ENCODE data around the gene SH3RF1.

- TF ChIP-seq RAD21 (IDR thresholded peaks at IDR 0.05 in 1 of 2, conservative IDR thresholded peaks at IDR 0.05 in 1 of 2; ENCODE audit: low read depth in 2 of 2, low read length in 2 of 2) (no peak), EP300 (IDR thresholded peaks at IDR 0.05; ENCODE audit: borderline replicate concordance in 1 of 2, low read depth in 2 of 2, low read length in 2 of 2) (no peak)
- TF ChIP-seq, protein P1, sequence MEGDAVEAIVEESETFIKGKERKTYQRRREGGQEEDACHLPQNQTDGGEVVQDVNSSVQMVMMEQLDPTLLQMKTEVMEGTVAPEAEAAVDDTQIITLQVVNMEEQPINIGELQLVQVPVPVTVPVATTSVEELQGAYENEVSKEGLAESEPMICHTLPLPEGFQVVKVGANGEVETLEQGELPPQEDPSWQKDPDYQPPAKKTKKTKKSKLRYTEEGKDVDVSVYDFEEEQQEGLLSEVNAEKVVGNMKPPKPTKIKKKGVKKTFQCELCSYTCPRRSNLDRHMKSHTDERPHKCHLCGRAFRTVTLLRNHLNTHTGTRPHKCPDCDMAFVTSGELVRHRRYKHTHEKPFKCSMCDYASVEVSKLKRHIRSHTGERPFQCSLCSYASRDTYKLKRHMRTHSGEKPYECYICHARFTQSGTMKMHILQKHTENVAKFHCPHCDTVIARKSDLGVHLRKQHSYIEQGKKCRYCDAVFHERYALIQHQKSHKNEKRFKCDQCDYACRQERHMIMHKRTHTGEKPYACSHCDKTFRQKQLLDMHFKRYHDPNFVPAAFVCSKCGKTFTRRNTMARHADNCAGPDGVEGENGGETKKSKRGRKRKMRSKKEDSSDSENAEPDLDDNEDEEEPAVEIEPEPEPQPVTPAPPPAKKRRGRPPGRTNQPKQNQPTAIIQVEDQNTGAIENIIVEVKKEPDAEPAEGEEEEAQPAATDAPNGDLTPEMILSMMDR (IDR thresholded peaks at IDR 0.05; ENCODE audit: control extremely low read depth in 1 of 3, insufficient read depth in 1 of 3, low read depth in 1 of 3, low read length in 3 of 3): no peak
Observed at GRCh38 chr4:169266081-169266480, 4.7 kb downstream of the SH3RF1 start.
